Neural progenitor cell (in vitro differentiated cells): ENCODE measurements around the gene PIAS2. TPM values are rescaled to one million over a fixed set of nuclear protein-coding genes. Genes with fewer than 3 reads are reported as not detected.
"Not testable (repeated sequence)": the region's sequence is repeated elsewhere in the genome, so short reads cannot be mapped to it uniquely, and the experiment has no call there.

Source experiments
- DNase-seq: peaks from one replicate; pipeline ENCODE4 v3.0.0-alpha.2; 2016; ENCODE audit warnings: low spot score
- H2AFZ ChIP-seq: fragments of 200-600 bp; sonication (generic); replicated peaks from 2 replicates; pipeline ENCODE4 v1.6.1; 2016; ENCODE audit warnings: antibody characterized with exemption
- H3F3A ChIP-seq: fragments of 200-600 bp; sonication (generic); 2 replicates; pipeline ENCODE4 v1.6.1; 2016; ENCODE audit warnings: antibody characterized with exemption, low read depth
- H3K27ac ChIP-seq: fragments of 200-600 bp; sonication (generic); 2 replicates; pipeline ENCODE4 v1.5.1; 2016; ENCODE audit warnings: mild to moderate bottlenecking
- H3K27me3 ChIP-seq: fragments of 200-600 bp; sonication (generic); 2 replicates; pipeline ENCODE4 v1.6.1; 2016; ENCODE audit warnings: mild to moderate bottlenecking, moderate library complexity
- H3K36me3 ChIP-seq: fragments of 200-600 bp; sonication (generic); 2 replicates; pipeline ENCODE4 v1.5.1; 2016
- H3K4me1 ChIP-seq: fragments of 200-600 bp; sonication (generic); 2 replicates; pipeline ENCODE4 v1.6.1; 2016; ENCODE audit warnings: mixed run types
- H3K4me2 ChIP-seq: fragments of 200-600 bp; sonication (generic); 2 replicates; pipeline ENCODE4 v1.6.1; 2016
- H3K4me3 ChIP-seq: fragments of 200-600 bp; sonication (generic); 2 replicates; pipeline ENCODE4 v1.5.1; 2016
- H3K79me2 ChIP-seq: fragments of 200-600 bp; sonication (generic); 2 replicates; pipeline ENCODE4 v1.6.1; 2016; ENCODE audit warnings: low read depth
- H3K9ac ChIP-seq: fragments of 200-600 bp; sonication (generic); 2 replicates; pipeline ENCODE4 v1.6.1; 2016
- H3K9me3 ChIP-seq: fragments of 200-600 bp; sonication (generic); 2 replicates; pipeline ENCODE4 v1.5.1; 2016; ENCODE audit warnings: low read depth
- H4K20me1 ChIP-seq: fragments of 200-600 bp; sonication (generic); 2 replicates; pipeline ENCODE4 v1.6.1; 2016; ENCODE audit warnings: low read depth
- H3K27ac Mint-ChIP-seq: 3 replicates; pipeline ENCODE4 v1.8.0; 2021; ENCODE audit warnings: mixed read lengths
- H3K27me3 Mint-ChIP-seq: 2 replicates; pipeline ENCODE4 v1.8.0; 2022; ENCODE audit warnings: low read depth, mild to moderate bottlenecking, inconsistent platforms, moderate library complexity, mixed read lengths; ENCODE audit not compliant: insufficient read depth
- H3K36me3 Mint-ChIP-seq: 3 replicates; pipeline ENCODE4 v1.8.0; 2021; ENCODE audit warnings: mixed read lengths
- H3K4me1 Mint-ChIP-seq: 3 replicates; pipeline ENCODE4 v1.8.0; 2021; ENCODE audit warnings: mixed read lengths
- H3K4me3 Mint-ChIP-seq: 3 replicates; pipeline ENCODE4 v1.8.0; 2021; ENCODE audit warnings: mild to moderate bottlenecking, moderate library complexity, mixed read lengths
- H3K9me3 Mint-ChIP-seq: 3 replicates; pipeline ENCODE4 v1.8.0; 2020; ENCODE audit warnings: mixed read lengths
- CTCF ChIP-seq: fragments of 200-600 bp; sonication (generic); IDR thresholded peaks from 2 replicates; pipeline ENCODE4 v1.5.1; 2017; ENCODE audit warnings: antibody characterized with exemption, mild to moderate bottlenecking
- EZH2 ChIP-seq: fragments of 200-600 bp; sonication (generic); IDR thresholded peaks from 2 replicates; pipeline ENCODE4 v1.6.1; 2017; ENCODE audit warnings: antibody characterized with exemption, mild to moderate bottlenecking, moderate library complexity
- EZH2phosphoT487 ChIP-seq: fragments of 200-600 bp; sonication (generic); IDR thresholded peaks from 2 replicates; pipeline ENCODE4 v1.6.1; 2017; ENCODE audit warnings: antibody characterized with exemption
- total RNA-seq: library from RNA; depleted of rRNA; stranded (reverse); fragments of >200 nt; gene quantifications from 2 replicates; pipeline ENCODE4 v1.2.3, GENCODE V29; 2015; ENCODE audit warnings: low replicate concordance

The PIAS2 gene
- total RNA-seq, 1 donor from 2014 or later: 39.4 TPM

GRCh38 chr18:46867367-46868143 lies 49.8 kb downstream of the PIAS2 start:
- H3K4me3 ChIP-seq: peak overlapping the region; percentile 59
- H4K20me1 ChIP-seq: peaks cover 27% of the 10 kb centered on the region
- Mint-ChIP-seq H3K36me3 (peaks cover 28% of the 10 kb centered on the region), H3K4me1 (no peaks in the 10 kb centered on the region), H3K27ac (no peak overlapping the region), H3K27me3 (no peaks in the 10 kb centered on the region), H3K4me3 (no peak overlapping the region), H3K9me3 (peaks cover 27% of the 10 kb centered on the region)
- H3F3A ChIP-seq: peaks cover 19% of the 10 kb centered on the region
- H3K27me3 ChIP-seq: no peaks in the 10 kb centered on the region
- no peak overlapping the region for H2AFZ ChIP-seq
- no peak overlapping the region for H3K9ac ChIP-seq
- H3K4me2 ChIP-seq: peak overlapping the region; percentile 65
- peaks cover 1% of the 10 kb centered on the region for H3K36me3 ChIP-seq
- peaks cover 79% of the 10 kb centered on the region for H3K79me2 ChIP-seq
- H3K27ac ChIP-seq: peak overlapping the region; percentile 84
- no peak for TF ChIP-seq EZH2
- TF ChIP-seq EZH2phosphoT487: no peak
- no peak for TF ChIP-seq CTCF
- H3K9me3 ChIP-seq: no peaks in the 10 kb centered on the region
- peaks cover 12% of the 10 kb centered on the region for H3K4me1 ChIP-seq
- DNase-seq: no peak

- Histone ChIP-seq H3K4me2 (no peak overlapping the region), H2AFZ (no peak overlapping the region), H3K4me3 (no peak overlapping the region), H3K79me2 (peaks cover 70% of the 10 kb centered on the region), H3K27ac (no peak overlapping the region), H3K4me1 (peaks cover 12% of the 10 kb centered on the region), H4K20me1 (peaks cover 17% of the 10 kb centered on the region), H3K36me3 (no peaks in the 10 kb centered on the region), H3K9me3 (no peaks in the 10 kb centered on the region), H3K27me3 (no peaks in the 10 kb centered on the region), H3K9ac (no peak overlapping the region), H3F3A (peaks cover 9% of the 10 kb centered on the region)
- Mint-ChIP-seq H3K27me3 (no peaks in the 10 kb centered on the region), H3K27ac (no peak overlapping the region), H3K4me1 (no peaks in the 10 kb centered on the region), H3K36me3 (peaks cover 31% of the 10 kb centered on the region), H3K9me3 (peaks cover 27% of the 10 kb centered on the region), H3K4me3 (no peak overlapping the region)
- no peak for DNase-seq
- TF ChIP-seq EZH2: no peak
- TF ChIP-seq CTCF: no peak
- TF ChIP-seq EZH2phosphoT487: no peak
Observed at GRCh38 chr18:46866523-46866922, 50.8 kb downstream of the PIAS2 start.

- H3K27ac Mint-ChIP-seq, H3K36me3 ChIP-seq, H3K27me3 ChIP-seq, H3K4me2 ChIP-seq, H4K20me1 ChIP-seq, H3K4me3 Mint-ChIP-seq, H3K9ac ChIP-seq, H3K9me3 ChIP-seq, H3K27ac ChIP-seq, H3K4me1 Mint-ChIP-seq, DNase-seq, H3F3A ChIP-seq, H3K27me3 Mint-ChIP-seq, H3K4me3 ChIP-seq, H2AFZ ChIP-seq: not testable (repeated sequence)
- H3K9me3 Mint-ChIP-seq: peaks cover 20% of the 10 kb centered on the region
- Histone ChIP-seq H3K4me1 (peaks cover 12% of the 10 kb centered on the region), H3K79me2 (peaks cover 62% of the 10 kb centered on the region)
- H3K36me3 Mint-ChIP-seq: peaks cover 27% of the 10 kb centered on the region
Observed at GRCh38 chr18:46865245-46865644, 52.1 kb downstream of the PIAS2 start.

GRCh38 chr18:46859855-46860254 lies 57.5 kb downstream of the PIAS2 start:
- H4K20me1 ChIP-seq: no peaks in the 10 kb centered on the region
- no peak overlapping the region for H3K4me3 ChIP-seq
- Mint-ChIP-seq H3K4me1 (peaks cover 2% of the 10 kb centered on the region), H3K36me3 (peaks cover 13% of the 10 kb centered on the region), H3K27me3 (no peaks in the 10 kb centered on the region), H3K27ac (no peak overlapping the region), H3K4me3 (no peak overlapping the region), H3K9me3 (no peaks in the 10 kb centered on the region)
- H3K27ac ChIP-seq: no peak overlapping the region
- no peak overlapping the region for H2AFZ ChIP-seq
- no peaks in the 10 kb centered on the region for H3K36me3 ChIP-seq
- H3K27me3 ChIP-seq: no peaks in the 10 kb centered on the region
- H3F3A ChIP-seq: no peaks in the 10 kb centered on the region
- peaks cover 8% of the 10 kb centered on the region for H3K79me2 ChIP-seq
- DNase-seq: no peak
- H3K4me1 ChIP-seq: no peaks in the 10 kb centered on the region
- no peak overlapping the region for H3K4me2 ChIP-seq
- no peaks in the 10 kb centered on the region for H3K9me3 ChIP-seq
- TF ChIP-seq EZH2phosphoT487: no peak
- TF ChIP-seq EZH2: no peak
- no peak for TF ChIP-seq CTCF
- H3K9ac ChIP-seq: no peak overlapping the region
